NOMO-1 treated with dmso at 0.1 percent for 144 hours (cell line): ENCODE results near the gene EBF3.

Experiments used
- DNase-seq: peaks from one replicate; lab custom pipeline; 2025; ENCODE audit not compliant: unreplicated experiment; lab: John Stamatoyannopoulos, UW

The EBF3 gene

DNA sequence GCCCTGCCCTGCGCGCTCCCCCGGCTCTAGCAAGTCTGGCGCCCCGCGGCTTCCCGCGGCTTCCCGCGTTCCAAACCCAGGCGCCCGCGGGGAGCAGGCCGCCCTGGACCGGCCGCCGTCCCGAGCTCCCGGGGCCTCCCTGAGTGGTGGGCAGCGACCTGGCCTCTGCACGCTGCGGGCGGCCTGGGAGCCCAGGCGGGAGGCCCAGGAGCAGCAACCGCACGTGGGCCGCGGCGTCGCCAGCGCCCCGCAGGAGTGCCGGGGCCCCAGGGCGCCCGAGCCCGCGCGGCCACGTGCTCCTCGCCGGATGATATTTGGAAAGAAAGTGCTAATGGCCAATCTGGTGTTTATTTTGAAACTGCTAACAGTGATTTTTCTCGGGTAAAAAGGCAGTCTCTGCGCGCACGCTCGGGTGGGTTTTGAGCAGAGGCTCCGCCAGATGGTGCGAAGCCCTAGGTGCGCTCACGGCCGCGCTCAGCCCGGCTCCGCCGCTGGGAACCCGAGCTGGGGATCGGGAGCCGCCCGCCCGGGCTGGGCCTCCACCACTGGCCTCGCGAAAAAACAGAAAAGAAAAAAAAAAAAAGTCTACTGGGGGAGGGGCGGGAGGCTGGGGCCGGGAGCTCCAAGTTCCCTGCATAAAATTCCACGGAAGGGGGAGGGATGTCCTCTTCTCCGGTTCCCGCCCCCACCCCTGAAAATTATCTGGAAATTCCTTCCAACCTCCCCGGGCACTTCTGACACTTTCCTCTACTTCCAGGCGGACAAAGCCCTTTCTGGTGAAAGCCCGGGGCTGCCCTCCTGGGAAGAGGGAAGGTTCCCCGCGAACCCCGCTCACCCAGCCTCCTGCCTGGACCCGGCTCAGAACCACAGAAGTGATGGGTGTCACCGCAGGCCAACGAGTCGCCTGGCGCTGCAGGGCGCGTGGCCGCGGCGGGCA, 4.3 kb downstream of the EBF3 start:
- DNase-seq: no peak

DNA sequence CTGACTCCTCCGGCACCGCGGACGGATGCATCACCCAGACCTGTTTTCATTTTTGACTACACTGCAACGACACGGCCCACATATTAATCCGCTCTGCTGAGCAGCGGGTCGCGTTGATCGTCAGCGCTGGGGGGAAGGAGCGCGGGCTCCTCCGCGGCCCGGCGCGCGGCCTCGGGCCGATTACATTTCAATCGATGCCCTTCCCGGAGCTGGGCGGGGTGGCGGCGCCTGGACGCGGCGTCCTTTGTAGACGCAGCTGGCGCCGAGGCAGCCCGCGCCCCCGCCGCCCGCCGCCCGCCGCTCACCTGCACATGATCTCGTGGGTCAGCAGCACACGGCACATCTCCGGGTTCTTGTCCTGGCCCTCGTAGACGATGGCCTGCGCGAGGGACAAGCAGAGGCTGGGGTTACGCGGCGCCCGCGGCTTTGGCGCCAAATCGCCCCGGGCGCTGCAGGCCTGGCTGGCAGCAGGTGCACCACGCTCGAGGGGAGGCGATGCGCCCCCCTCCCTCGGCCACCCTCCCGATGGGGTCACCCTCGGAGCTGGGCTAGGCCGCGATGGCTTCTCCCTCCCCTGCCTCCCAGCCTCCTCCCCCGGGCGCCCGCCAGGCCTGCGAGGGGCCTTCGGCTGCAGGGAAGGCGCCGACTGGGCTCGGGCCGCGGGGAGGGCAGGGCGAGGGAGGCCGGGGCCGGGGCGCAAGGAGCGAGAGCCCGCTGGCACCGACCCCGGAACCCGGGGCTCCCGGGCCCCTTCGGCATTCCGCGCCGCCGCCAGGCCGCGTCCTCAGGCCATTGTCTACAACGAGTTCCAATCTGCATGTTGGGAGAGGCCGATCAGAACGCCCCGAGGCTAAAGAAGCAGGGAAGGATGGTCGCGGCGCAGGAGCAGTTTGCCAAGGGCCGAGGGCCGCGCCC, 5.2 kb downstream of the EBF3 start:
- DNase-seq: no peak

- DNase-seq: no peak
Measured at GRCh38 chr10:129958148-129958628, 5.9 kb downstream of the EBF3 start.

DNA sequence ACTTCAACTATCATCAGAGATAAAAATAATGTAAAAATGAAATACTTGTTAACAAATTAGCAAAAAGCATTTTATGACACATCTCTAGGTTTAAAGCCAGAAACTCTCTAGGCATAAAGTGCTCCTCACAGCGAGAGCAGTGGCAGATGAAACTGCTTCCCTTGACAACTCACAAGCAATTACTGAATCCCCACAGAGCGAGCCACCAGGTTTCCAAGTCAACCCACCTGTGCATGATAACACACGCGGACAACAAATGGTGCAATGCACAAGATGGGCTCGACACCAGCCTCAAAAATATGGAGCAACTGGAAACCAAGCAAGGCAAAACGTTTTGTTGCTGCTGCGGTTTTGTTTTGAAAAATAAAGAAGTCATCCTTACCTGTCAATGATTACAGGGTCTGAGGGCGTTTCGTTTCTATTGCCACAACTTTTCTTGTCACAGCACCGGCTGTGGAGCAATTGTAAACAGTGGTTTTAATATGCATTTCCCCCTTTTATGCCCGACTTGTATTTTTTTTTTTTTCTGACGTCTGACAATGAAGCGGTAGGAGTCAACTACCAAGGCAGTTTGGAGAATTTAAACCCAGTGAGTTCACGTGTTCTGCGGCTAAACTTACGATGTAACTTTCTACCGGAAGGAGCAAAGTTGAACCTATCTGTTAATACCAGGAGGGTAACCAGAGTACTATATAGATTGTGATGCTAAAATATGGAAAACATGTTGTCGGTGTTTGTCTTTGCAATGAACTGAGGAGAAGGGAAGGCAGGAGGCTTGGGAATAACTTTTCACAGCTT, 7.0 kb downstream of the EBF3 start:
- no peak for DNase-seq

- no peak for DNase-seq
Measured at GRCh38 chr10:129956286-129956670, 7.8 kb downstream of the EBF3 start.

DNA sequence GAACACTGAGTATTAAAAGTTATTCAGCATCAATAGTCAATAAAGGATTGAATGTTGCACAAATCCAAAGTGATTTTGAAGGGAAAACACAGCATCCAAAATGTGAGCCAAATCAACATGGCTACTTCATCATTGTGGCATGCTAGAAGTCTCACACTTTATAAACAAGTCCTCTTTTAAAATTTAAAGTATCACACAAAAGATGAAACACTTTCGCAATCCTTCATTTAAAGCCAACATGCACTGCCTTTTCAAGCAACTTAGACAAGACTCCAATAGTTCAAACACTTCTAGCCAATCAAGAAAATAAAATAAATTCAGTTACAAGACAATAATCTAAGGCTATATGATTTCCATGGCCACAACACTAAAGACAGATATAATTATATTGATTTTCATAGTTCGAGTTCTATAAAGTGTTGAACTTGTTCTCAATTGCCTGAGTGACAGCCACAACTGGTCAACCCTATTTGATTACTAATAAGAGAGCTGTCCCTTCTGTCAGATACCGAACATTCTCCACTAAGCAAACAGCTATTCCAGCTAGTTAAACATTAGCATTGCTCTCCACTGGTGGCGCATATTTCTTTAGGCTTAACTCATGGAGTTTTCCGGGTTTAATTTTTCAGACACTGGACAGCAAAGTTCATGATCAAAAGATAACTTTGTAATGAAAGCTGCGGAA, 8.3 kb downstream of the EBF3 start:
- DNase-seq: no peak

- no peak for DNase-seq
Measured at GRCh38 chr10:129954492-129955315, 9.4 kb downstream of the EBF3 start.

- no peak for DNase-seq
Measured at GRCh38 chr10:129953119-129954051, 10.7 kb downstream of the EBF3 start.

DNA sequence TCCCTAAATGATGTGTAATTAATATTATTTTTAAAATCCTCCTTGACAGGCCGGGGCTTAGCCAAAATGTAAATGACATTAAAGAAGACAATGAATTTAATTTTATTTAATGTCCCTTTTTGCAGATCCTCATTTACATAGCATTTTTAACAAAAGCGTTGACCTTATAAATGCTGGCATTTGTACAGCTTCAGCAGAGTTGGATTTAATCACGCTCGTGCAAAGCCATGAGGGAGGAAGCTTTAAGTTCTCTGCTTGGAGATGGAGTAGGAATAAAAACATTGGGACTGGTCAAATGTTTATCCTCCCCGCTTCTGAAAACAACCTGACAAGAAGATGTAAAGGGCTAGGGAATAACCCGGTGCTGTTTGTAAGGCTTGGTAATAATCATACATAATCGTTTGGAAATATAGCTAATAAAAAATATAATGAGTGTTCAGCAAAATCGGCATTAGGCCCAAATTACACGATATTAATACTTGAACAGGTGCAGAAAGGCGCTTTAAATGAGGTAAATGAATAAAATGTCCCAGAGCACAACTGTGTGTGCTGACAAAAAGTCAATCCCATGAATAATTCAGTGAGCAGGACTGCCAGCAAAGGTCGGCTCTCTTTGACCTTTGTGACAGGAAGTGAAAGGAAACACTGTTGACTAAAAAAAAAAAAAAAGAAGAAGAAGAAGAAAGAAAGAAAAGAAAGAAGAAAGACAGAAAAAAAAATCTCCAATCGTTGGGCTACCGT, 11.5 kb downstream of the EBF3 start:
- no peak for DNase-seq

DNA sequence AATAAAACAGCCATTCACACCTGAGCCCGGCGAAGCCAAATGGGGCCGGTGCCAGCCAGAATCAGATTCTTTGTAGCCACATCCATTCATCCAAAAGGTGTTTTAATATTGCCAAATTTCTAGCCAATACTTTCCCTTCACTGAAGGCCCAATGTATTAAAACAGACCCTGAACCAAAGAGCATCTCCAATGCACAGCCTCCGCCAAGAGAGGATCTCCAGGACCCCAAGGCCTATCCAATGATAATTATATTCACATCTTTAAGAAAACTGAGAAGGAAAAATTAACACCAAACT, 12.2 kb downstream of the EBF3 start:
- DNase-seq: no peak

DNA sequence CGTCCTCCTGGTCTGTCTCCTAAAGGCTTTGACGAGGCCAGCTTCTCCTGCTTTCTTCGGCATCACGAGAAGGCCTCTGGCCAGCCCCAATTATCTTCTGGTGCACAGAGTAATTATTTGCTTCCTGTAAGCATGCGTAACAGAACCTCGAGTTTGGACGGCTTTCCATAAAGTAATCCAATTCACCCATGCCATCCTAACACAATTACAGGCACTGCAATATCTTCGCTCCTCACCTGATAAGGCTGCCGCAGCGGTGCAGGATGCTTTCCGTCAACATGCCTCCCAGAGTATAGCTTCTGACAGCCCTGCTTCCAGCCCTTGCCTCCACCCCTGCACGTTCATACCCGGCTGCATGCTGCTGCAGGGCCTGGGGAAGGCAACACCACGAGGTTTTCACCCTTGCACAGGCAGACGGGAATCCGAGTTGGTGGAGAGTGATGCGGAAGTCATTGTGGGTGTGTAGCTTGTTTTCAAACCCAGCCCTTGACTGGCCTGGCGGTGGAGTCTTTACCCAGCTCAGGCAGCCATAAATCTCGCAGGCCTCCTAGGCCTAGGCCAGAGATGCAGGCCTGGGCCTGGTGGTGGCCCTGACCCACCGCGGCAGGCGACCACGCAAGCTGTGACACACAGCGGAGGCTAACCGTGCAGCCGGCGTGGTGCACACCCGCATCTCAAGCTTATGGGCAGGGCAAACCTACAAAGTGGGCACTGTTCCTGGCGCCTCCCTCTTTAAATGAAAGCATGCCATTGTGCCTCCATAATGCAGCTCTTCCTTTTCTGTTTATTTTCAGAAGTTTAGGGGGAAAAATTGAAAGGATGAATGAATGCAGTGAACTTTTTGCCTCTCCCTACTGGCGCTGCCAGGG, 12.7 kb downstream of the EBF3 start:
- no peak for DNase-seq

GRCh38 chr10:129950676-129951075, 13.4 kb downstream of the EBF3 start:
- no peak for DNase-seq

GRCh38 chr10:129949891-129950291, 14.2 kb downstream of the EBF3 start:
- no peak for DNase-seq

DNA sequence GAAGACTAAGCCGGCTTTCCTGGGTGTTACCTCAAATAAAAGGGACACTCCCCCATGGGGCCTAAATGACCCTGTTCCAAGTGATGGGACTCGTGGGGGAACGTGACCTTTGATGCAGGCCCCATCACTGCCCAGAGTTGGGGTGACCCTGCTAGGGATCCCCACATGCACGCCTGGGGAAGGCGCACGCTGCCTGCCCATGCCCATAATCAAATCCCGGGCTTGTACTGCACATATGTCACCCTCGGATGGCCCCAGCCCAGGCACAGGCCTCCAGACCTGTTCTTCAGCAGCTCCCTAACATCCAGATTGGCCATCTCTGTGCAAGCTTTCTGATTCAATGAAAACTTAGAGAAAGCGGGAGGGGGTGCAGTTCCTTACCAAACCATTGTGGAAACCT, 14.7 kb downstream of the EBF3 start:
- DNase-seq: no peak

GRCh38 chr10:129946859-129947258, 17.2 kb downstream of the EBF3 start:
- no peak for DNase-seq

DNA sequence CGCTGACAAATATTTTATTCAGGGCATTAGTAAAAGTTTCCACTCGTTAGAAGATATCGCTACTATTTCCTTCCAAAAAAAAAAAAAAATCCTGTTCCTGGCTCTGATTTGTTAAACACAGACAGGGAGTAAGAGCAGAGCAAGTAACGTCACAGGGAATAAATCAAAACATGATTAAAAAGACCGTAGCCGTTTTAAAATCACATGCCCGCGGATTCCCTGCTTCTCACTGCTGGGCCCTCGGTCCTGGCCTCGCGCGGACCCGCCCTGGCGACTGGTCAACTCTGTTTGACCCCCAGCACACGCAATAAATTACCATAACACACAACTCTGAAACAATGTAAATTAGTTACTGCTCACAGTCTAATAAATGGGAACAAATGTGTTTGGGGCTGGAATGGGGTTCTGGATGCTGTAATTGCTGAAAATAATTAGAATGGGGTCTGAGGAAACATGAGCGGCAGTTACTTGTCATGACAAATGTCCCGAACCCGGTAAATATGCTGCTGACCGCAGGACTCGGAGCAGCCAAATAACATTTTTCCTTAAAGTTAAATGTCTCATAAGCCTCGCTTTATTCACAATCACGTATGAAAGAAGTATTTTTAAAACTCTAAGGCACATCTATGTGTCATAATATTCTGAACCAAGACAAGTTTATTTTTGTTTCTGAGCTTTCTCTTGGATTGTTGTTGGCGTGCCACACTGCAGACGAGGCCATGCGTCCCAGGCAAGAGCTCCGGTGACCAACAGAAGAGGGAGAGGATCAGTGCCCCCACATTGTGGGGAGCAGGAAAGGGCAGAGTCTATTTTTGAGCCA, 17.9 kb downstream of the EBF3 start:
- no peak for DNase-seq
